ENCODE measurements around the gene GGA1.
A peak's percentile ranks its signal among the peaks of the same experiment; 100 is the strongest.

The GGA1 gene

DNA sequence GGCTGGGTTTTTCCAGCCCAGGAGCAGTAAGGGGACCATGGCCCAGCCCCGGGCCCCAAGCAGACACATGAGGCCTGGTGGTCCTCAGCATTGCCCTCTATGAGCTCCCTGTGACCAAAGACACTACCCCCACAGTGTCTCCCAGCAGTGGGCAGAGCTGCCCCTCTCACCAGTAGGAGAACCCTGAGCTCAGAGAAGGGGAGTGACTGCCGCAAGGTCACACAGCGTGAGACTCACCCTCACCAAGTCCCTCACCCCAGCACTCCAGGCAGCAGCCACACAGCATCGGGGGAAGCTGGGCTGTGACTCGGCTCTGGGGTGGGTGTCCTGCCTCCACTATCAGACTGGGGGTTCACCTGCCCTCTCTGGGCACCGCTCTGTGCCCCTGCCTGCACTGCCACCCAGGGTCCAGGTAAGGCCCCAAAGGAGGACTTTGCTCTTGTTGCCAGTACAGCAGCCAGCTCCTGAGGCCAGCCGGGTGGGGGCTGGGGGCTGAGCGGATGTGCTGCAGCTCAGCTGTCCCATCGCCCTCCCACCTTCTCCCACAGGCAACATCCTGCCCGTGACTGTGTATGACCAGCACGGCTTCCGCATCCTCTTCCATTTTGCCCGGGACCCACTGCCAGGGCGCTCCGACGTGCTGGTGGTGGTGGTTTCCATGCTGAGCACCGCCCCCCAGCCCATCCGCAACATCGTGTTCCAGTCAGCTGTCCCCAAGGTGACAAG is 23.0 kb downstream of the GGA1 start:
- DNase-seq (ENCODE audit: low spot score), result peak; percentile 27

- DNase-seq (ENCODE audit: low spot score), result no peak
These were observed 23.8 kb downstream of the GGA1 start for GRCh38 chr22:37632174-37633088.

DNA sequence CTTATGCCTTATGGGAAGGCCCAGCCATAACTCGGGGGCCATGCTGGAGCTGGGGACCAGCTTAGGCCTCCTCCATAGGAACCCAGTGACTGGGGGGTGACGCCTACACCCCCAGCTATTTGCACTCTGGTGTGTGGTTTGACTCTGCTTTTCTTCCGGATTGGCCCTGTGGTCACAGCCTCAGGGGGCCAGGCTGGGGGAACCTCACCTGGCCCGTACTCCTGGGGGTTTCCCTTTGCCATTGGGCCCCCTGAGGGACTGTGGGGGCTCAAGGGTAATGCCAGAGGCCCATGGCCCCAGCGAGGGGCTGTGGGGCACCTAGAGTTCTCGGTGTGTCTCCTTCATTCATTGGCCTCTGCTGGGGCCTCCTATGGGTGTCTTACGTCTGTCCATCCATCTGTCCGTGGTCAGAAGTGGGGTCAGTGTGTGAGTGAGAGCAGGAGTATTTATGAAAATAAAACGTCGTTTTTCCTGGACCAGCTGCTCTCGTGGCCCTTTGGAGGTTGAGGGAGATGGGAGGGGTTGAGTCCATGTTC is 24.5 kb downstream of the GGA1 start:
- DNase-seq (ENCODE audit: low spot score), result peak; percentile 44

DNA sequence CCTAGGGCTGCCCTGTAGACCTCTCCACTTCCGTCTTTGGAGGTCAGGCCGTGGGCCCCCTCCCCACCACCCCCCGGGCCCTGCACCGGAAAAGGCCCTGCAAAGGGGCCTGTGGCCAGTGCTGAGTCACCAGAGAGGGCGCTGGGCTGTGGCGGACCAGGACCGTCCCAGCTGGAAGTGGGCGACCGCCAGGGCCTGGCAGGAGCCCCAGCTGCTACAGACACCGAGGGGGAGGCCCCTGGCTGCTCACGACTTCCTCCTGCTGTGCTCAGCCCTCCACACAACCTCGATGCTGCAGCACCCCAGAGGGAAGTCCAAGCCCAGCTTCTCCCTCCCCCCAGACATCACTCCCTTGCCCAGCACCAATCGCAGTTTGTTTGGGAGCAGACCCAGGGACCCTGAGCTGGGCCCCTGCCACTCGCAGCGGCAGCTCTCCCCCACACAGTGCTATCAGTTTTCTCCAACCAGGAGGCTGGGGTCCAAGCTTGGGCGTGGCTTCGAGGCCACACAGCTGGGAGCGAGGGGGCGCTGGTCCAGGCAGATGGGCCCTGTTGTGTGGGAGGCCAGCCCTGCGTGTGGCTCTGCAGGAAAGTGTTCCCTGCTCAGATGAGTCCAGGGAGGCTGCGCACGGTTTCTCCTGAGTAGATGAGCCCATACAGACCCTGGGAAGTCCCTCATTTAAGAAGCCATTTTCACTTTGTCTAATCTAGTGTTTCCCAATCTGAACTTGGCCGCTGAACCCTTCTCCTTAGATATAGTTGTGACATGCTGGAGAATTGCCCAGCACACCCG is 25.2 kb downstream of the GGA1 start:
- DNase-seq (ENCODE audit: low spot score), result peak; percentile 45

- no peak for DNase-seq (ENCODE audit: low spot score)
These were observed 25.8 kb downstream of the GGA1 start for GRCh38 chr22:37634417-37634924.

DNA sequence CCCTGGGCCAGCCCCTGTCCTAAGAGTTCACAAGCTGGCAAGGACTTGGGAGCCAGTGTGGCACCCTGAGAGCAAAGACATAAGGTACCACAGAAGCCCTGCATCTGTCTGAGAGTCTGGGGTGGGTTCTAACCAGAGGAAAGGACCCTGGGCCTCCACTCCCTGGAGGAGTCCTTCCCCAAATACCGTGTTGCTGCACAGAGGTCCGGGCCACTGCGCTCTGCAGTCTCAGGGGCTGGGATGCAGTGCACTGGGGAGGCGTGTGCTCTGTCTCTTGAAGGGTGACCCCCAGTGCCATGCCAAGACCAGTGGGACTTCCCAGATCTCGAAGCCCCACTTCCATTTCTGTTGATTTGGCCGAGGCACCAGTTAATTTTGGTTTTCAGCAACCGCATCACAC is 26.5 kb downstream of the GGA1 start:
- no peak for DNase-seq (ENCODE audit: low spot score)

DNA sequence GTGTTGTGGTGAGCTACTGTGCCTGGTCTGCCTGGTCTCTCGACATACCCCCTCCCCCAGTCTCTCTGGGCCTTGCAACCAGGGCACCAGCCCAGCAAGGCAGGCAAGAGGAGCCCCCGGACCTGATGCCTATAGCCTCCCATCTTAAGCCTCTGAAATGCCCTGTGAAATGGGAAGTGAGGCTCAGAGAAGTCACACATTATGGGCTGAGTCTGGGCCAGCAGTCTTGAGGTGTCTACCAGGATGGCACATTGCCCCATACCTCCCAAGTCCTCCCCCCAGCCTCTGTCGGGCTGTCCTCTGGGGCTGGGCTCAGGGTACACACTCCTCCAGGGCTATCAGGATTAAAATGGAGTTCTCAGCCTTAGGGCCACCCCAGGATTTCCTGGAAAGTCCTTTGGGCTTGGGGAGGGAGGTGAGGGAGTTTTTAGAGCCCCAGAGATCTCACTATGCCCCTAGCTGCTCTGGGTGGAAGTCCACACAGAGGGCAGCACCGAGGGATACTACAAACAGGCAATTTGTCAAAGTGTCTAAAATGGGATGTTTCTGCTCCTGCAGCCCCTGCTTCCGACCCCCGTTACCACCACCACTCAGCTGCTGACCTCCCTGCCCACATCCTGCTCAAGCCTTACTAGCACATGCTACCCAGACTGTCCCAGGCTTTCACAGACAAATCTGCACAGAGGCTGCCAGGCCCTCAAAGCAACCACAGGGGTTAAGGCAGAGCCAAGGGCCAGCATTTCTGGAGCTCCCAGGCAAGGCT is 27.7 kb downstream of the GGA1 start:
- DNase-seq (ENCODE audit: low spot score), result no peak

GRCh38 chr22:37636949-37637273 is 28.3 kb downstream of the GGA1 start:
- DNase-seq (ENCODE audit: low spot score), result no peak

GRCh38 chr22:37638391-37639069 is 29.9 kb downstream of the GGA1 start:
- DNase-seq (ENCODE audit: low spot score), result peak; percentile 43

GRCh38 chr22:37639070-37639760 is 30.6 kb downstream of the GGA1 start, which contains the start of gene SH3BP1:
SH3BP1 (plus strand) TSS chr22:37639669; CDS start chr22:37639788, 119 bp downstream.
- DNase-seq (ENCODE audit: low spot score), result peak; percentile 40

- DNase-seq (ENCODE audit: low spot score), result no peak
These were observed 31.3 kb downstream of the GGA1 start for GRCh38 chr22:37639771-37640590.

- DNase-seq (ENCODE audit: low spot score), result no peak
These were observed 32.2 kb downstream of the GGA1 start for GRCh38 chr22:37640591-37641560.

- DNase-seq (ENCODE audit: low spot score), result no peak
These were observed 32.9 kb downstream of the GGA1 start for GRCh38 chr22:37641561-37641949.

DNA sequence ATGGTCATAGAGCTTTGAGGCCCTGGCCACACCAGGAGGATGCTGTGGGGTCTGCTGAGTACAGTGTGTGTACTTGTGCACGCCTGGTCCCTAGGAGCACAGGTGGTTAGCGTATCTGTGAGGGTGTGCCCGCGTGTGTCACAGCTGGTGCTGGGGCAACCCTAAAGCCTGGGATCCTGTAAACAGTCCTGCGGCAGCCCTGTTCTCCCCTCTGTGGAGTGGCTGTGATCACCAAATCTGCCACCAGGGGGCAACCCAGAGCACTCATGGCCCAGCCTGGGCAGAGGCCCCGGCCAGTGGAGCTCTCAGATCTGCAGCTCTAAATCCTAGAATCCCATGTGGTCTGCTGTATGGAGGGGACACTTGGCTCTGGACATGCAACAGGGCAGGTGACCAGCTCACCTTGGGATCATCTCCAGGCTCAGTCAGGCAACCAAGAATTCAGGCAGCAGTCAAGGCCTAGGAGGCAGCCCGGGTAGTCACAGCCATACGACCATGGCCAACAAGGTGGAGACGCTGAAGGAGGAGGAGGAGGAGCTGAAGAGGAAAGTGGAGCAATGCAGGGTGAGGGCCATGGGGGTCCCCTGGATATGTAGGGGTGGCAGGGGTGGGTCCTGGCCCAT is 34.7 kb downstream of the GGA1 start:
- peak; percentile 88 for DNase-seq (ENCODE audit: low spot score)

- no peak for DNase-seq (ENCODE audit: low spot score)
These were observed 38.7 kb downstream of the GGA1 start for GRCh38 chr22:37647317-37647716.

- DNase-seq (ENCODE audit: low spot score), result no peak
These were observed 39.3 kb downstream of the GGA1 start for GRCh38 chr22:37647928-37648327.

DNA sequence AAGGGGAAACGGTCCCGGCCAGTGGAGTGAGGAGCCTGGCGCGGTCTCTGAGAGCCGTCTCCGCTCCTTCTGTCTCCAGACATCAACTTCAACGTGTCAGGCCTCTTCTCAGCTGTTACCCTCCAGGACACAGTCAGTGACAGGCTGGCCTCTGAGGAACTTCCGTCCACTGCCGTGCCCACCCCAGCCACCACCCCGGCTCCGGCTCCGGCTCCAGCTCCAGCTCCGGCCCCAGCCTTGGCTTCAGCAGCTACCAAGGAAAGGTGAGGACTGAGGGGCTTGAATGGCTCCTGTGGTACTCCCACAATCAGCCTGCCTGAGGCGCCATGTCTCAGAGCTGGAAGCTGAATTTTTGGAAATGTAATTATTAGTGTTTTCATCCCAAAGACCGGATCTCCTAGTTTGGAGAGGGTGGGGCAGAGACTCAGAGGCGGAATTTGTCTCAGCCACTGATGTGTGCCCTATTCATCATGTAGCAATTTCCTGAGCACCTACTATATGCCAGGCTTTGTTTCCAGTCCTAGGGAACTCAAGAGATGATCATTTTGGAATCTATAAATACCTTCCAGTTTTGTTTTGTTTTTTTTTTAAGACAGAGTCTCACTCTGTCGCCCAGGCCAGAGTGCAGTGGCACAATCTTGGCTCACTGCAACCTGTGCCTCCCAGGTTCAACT is 42.0 kb downstream of the GGA1 start:
- no peak for DNase-seq (ENCODE audit: low spot score)
